Ishikawa (cell line): Measurements from ENCODE around the gene CSH1.

Experiments used
- CEBPB ChIP-seq: IDR thresholded peaks from 2 replicates; pipeline ENCODE4 v1.6.1; 2012
- CREB1 ChIP-seq: IDR thresholded peaks from 2 replicates; pipeline ENCODE4 v1.6.1; 2012; ENCODE audit warnings: low read depth
- EGR1 ChIP-seq: IDR thresholded peaks from 2 replicates; pipeline ENCODE4 v1.6.1; 2012
- EP300 ChIP-seq: IDR thresholded peaks from 2 replicates; pipeline ENCODE4 v1.6.1; 2012; ENCODE audit warnings: borderline replicate concordance
- FOXM1 ChIP-seq: IDR thresholded peaks from 2 replicates; pipeline ENCODE4 v1.6.1; 2012; ENCODE audit warnings: low read depth, borderline replicate concordance
- NFIC ChIP-seq: IDR thresholded peaks from 2 replicates; pipeline ENCODE4 v1.6.1; 2012
- RAD21 ChIP-seq: IDR thresholded peaks from 2 replicates; pipeline ENCODE4 v1.6.1; 2012; ENCODE audit warnings: low read depth
- TAF1 ChIP-seq: IDR thresholded peaks from 2 replicates; pipeline ENCODE4 v1.6.1; 2012; ENCODE audit warnings: low read depth, mild to moderate bottlenecking
- TCF12 ChIP-seq: IDR thresholded peaks from 2 replicates; pipeline ENCODE4 v1.6.1; 2012; ENCODE audit warnings: low read depth
- TEAD4 ChIP-seq: IDR thresholded peaks from 2 replicates; pipeline ENCODE4 v1.6.1; 2012
- YY1 ChIP-seq: IDR thresholded peaks from 2 replicates; pipeline ENCODE4 v1.6.1; 2012; ENCODE audit warnings: low read depth
- ZBTB7A ChIP-seq: IDR thresholded peaks from 2 replicates; pipeline ENCODE4 v1.6.1; 2012; ENCODE audit warnings: low read depth
- TF ChIP-seq, protein P1 (sequence below): IDR thresholded peaks from 2 replicates; pipeline ENCODE4 v1.6.1; 2012
- TF ChIP-seq, protein P2 (sequence below): IDR thresholded peaks from 2 replicates; pipeline ENCODE4 v1.6.1; 2012; ENCODE audit warnings: low read depth, mild to moderate bottlenecking
- TF ChIP-seq, protein P3 (sequence below): IDR thresholded peaks from 2 replicates; pipeline ENCODE4 v1.6.1; 2012

The CSH1 gene

DNA sequence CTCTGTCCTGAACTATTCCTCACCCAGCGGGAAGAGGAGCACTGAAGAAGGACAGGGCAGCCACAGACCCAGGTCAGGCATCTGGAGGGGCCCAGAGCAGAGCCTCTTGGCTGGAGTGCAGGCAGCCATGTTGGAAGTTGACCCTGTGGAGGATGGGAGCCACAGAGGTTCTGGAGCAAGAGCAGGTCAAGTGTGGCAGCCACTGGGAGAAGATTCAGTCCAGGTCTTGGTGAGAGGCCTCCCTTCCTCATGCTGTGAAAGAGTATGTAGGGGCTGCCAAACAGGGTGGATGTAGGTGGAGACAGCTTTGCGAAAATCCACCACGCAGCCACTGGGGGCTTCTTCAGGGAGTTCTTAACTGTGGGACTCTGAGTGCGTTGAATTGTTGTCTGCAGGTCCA lies 36.3 kb upstream of the CSH1 start:
- TF ChIP-seq CREB1 (no peak), ZBTB7A (no peak), FOXM1 (no peak), EP300 (no peak), TAF1 (no peak), YY1 (no peak), EGR1 (no peak), TEAD4 (no peak), CEBPB (no peak)
- TF ChIP-seq, protein P1, sequence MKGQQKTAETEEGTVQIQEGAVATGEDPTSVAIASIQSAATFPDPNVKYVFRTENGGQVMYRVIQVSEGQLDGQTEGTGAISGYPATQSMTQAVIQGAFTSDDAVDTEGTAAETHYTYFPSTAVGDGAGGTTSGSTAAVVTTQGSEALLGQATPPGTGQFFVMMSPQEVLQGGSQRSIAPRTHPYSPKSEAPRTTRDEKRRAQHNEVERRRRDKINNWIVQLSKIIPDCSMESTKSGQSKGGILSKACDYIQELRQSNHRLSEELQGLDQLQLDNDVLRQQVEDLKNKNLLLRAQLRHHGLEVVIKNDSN = no peak
- TF ChIP-seq, protein P2, sequence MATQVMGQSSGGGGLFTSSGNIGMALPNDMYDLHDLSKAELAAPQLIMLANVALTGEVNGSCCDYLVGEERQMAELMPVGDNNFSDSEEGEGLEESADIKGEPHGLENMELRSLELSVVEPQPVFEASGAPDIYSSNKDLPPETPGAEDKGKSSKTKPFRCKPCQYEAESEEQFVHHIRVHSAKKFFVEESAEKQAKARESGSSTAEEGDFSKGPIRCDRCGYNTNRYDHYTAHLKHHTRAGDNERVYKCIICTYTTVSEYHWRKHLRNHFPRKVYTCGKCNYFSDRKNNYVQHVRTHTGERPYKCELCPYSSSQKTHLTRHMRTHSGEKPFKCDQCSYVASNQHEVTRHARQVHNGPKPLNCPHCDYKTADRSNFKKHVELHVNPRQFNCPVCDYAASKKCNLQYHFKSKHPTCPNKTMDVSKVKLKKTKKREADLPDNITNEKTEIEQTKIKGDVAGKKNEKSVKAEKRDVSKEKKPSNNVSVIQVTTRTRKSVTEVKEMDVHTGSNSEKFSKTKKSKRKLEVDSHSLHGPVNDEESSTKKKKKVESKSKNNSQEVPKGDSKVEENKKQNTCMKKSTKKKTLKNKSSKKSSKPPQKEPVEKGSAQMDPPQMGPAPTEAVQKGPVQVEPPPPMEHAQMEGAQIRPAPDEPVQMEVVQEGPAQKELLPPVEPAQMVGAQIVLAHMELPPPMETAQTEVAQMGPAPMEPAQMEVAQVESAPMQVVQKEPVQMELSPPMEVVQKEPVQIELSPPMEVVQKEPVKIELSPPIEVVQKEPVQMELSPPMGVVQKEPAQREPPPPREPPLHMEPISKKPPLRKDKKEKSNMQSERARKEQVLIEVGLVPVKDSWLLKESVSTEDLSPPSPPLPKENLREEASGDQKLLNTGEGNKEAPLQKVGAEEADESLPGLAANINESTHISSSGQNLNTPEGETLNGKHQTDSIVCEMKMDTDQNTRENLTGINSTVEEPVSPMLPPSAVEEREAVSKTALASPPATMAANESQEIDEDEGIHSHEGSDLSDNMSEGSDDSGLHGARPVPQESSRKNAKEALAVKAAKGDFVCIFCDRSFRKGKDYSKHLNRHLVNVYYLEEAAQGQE = no peak
- TF ChIP-seq, protein P3, sequence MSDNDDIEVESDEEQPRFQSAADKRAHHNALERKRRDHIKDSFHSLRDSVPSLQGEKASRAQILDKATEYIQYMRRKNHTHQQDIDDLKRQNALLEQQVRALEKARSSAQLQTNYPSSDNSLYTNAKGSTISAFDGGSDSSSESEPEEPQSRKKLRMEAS = no peak

DNA sequence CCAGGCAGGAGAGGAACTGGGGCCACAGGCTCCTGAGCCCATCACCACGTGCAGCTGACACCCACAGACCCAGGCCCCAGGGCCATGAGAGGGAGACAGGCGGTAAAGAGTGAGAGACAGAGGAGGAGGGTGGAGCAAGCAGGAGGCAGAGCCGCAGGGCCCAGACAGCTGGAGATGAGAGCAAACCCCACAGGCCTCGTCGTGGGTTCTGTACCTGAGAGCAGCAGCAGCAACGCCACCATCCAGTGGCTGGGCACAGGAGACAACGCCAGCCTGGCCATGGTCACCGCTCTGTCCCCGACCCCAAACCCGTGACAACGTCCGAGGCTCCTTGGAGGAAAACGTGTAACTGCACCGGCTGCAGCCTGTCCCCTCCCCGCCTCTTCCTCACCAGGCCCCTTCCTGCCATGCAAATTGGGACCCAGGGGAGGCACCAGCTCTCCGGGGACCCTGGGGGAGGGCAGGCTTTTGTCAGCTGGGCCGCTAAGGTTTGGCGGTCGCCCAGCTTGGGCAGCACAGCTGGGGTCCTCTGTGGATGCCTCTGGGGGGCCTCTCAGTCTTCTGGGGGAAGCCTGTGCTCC lies 35.7 kb upstream of the CSH1 start, which contains the start of gene CD79B:
CD79B (minus strand) TSS at position 351 of the 581 bp plus-strand sequence; CDS start at position 281, 70 bp downstream.
- TF ChIP-seq TCF12 (no peak), RAD21 (no peak), ZBTB7A (no peak), CEBPB (no peak), TEAD4 (no peak)
- TF ChIP-seq, protein P1 = no peak

DNA sequence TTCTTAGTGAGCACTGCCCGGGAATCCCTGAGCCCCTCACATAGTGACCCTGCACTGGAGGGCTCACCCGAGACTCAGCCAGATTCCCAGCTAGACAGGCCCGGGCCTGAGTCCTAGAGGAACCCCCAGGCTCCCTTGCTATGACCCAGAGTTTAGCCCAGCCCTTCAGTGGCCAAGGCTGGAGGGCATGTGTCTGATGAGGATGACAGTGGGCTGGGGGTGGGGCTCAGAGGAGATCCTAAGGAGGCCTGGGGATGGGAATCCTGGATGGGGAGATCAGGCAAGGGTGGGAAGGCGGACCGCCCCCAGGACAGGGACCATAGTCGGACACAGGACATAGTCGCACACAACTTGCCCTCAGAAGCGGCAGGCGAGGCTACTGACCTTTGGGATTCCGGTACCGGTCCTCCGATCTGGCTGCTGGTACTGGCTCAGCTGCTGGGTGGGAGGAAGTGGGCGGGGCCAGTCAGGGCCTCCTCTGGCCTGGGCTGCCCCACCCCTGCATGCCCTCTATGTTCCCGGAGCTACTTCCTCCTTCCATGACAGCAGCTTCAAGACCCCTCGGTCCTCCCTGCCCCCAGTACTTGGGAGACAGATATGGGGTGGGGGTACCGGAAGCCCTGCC lies 34.7 kb upstream of the CSH1 start:
- TF ChIP-seq TCF12 (no peak), NFIC (no peak), TEAD4 (no peak), CEBPB (no peak)
- TF ChIP-seq, protein P3 = no peak
- TF ChIP-seq, protein P2 = no peak

DNA sequence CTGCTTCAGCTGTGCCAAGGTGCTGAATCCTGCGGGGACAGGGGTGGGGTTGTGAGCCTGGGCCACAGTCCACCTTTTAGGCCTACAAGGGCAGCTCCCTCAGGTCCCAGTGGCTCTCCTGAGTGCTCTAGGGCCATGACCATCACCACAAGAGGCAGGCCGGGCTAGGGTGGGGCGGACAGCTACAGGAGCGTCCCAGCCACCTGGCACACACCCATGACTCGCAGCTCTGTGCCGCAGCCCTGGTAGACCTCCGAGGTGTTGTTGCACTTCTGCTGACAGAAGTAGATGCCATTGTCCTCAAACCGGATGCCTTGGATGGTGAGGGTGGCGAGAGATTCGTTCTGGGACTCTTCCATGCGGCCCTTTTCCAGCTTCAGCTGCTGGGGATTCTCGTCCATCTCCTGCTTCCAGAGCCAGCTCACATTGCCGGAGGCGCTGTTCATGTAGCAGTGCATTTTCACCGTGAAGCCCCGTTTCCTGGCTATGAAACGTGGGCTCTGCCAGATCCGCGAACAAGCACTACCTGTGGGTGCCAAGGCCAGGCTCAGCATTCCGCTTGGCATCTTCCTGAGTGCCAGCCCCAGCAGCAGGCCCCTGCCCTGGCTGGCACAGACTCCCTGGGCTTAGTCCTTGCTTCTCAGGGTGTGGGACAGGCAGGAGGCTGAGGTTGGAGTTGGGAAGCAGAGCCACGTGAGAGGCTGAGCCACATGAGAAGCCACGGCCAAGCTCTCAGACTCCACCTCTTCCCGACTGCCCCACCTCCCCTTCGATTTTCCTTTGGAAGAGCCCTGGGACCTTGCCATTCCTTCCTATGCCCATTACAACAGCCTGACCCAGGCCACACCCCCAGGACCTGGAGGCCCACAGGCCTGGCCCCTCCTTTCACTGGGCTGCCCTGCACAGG lies 33.7 kb upstream of the CSH1 start:
- TF ChIP-seq, protein P1 = no peak
- TF ChIP-seq FOXM1 (no peak), TAF1 (no peak), CREB1 (no peak), YY1 (no peak), CEBPB (no peak)
- TF ChIP-seq, protein P3 = no peak
- TF ChIP-seq, protein P2 = no peak
